Measurements from ENCODE around the gene ANKRD34A.
A peak's percentile ranks its signal among the peaks of the same experiment; 100 is the strongest.

ANKRD34A gene

GRCh38 chr1:145958734-145959133, 5.6 kb downstream of the ANKRD34A start:
- DNase-seq = no peak
- no peaks in the 10 kb centered on the region for H3K27me3 ChIP-seq (ENCODE audit: control insufficient read depth in 1 of 2, insufficient read depth in 1 of 2, low read length in 2 of 2)
- H3K18ac ChIP-seq (ENCODE audit: low read depth in 1 of 2, low read length in 2 of 2) = no peak overlapping the region
- H3K4me3 ChIP-seq (ENCODE audit: insufficient read depth in 1 of 2, low read depth in 1 of 2, low read length in 2 of 2) = no peak overlapping the region
- H3K36me3 ChIP-seq (ENCODE audit: control insufficient read depth in 1 of 2, insufficient read depth in 2 of 2, low read depth in 1 of 2, low read length in 2 of 2) = no peaks in the 10 kb centered on the region
- H3K4me2 ChIP-seq (ENCODE audit: low read length, poor library complexity, severe bottlenecking) = no peak overlapping the region
- H2AK5ac ChIP-seq (ENCODE audit: low read length, severe bottlenecking) = no peak overlapping the region
- H4K8ac ChIP-seq (ENCODE audit: low read length) = no peak overlapping the region
- H3K4me1 ChIP-seq (ENCODE audit: control insufficient read depth, insufficient read depth, low read depth, low read length) = peaks cover 24% of the 10 kb centered on the region
- H3K27ac ChIP-seq (ENCODE audit: low read length, poor library complexity, severe bottlenecking) = no peak overlapping the region
- no peak overlapping the region for H3K14ac ChIP-seq (ENCODE audit: low read length in 2 of 2)
- H2BK5ac ChIP-seq (ENCODE audit: low read depth, low read length, poor library complexity, severe bottlenecking) = no peak overlapping the region
- H3K9ac ChIP-seq (ENCODE audit: low read length) = peak overlapping the region; percentile 62
- H3K4ac ChIP-seq (ENCODE audit: low read depth in 1 of 2, low read length in 2 of 2) = no peak overlapping the region
- H2BK120ac ChIP-seq (ENCODE audit: low read depth, low read length) = no peak overlapping the region
- no peak overlapping the region for H2BK12ac ChIP-seq (ENCODE audit: low read length in 2 of 2)
- H2BK15ac ChIP-seq (ENCODE audit: low read depth, poor library complexity, severe bottlenecking) = no peak overlapping the region
- H3K9me3 ChIP-seq (ENCODE audit: control insufficient read depth, low read length) = no peaks in the 10 kb centered on the region
- H3K79me1 ChIP-seq (replicated peaks; ENCODE audit: low read length, poor library complexity, severe bottlenecking) = peaks cover 11% of the 10 kb centered on the region
- no peak overlapping the region for H2AFZ ChIP-seq (ENCODE audit: low read depth, low read length)
- no peak overlapping the region for H4K91ac ChIP-seq (ENCODE audit: low read length)
- no peak overlapping the region for H3K23ac ChIP-seq (ENCODE audit: low read length in 2 of 2)

DNA sequence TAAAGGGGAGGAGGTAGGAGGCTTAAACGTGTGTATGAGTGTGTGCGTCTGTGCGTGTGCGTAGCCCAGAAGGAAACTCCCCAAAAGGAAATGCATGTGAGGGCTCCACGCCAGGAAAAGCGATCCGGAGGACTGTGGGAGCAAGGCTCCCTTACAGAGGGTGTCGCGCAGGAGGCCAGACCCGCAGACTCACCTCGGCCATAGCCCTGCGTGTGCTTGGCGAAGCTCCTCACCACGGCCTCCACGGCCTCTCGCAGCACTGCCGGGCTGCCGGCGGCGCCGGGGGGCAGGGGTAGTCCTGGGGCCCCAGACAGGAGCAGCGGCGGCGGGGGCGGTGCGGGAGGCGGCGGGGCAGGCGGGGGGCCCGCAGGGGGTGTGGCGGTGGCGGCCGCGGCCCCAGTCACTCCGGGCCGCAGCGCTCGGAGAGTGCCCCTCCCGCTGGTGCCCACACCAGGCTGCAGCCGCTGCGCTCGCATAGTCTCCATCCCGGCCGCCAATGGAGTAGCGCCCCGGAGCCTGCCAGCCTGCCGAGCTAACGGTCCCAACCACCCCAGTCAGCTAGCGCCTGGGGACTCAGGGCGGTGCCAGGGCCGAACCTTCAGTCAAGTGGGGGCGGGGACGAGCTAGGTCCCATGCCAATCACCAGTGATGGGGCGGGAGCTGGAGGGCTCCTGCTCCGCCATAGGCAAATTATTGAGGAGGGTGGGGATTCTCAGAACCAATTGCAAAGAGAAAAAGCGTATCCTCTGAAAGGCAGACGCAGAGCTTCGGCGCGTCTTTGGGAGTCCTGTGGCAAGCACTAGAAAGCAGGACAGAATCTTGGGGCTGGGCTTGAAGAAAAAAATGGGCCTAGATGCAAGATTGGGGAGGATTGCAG, 6.7 kb downstream of the ANKRD34A start, which contains the start of gene LIX1L:
TSS of gene LIX1L (minus strand) at position 575 of the 877 bp plus-strand sequence. CDS start at position 485, 90 bp downstream.
- WGBS = under 1% methylated on average over 43 of the region's 60 CpGs
- Histone ChIP-seq H2BK15ac (ENCODE audit: low read depth, poor library complexity, severe bottlenecking) (peak within 1 kb of the TSS; percentile 15), H3K9ac (ENCODE audit: low read length) (peak within 1 kb of the TSS; percentile 96), H3K79me1 (replicated peaks; ENCODE audit: low read length, poor library complexity, severe bottlenecking) (peaks cover 15% of the 10 kb centered on the region), H3K23ac (ENCODE audit: low read length in 2 of 2) (peak within 1 kb of the TSS in 1 of 2 experiments; percentile 83), H3K27me3 (ENCODE audit: control insufficient read depth in 1 of 2, insufficient read depth in 1 of 2, low read length in 2 of 2) (no peaks in the 10 kb centered on the region), H3K4ac (ENCODE audit: low read depth in 1 of 2, low read length in 2 of 2) (peak within 1 kb of the TSS; percentile 57 to 92), H4K8ac (ENCODE audit: low read length) (peak within 1 kb of the TSS; percentile 78), H2AFZ (ENCODE audit: low read depth, low read length) (peak within 1 kb of the TSS; percentile 67), H3K4me1 (ENCODE audit: control insufficient read depth, insufficient read depth, low read depth, low read length) (peaks cover 19% of the 10 kb centered on the region), H3K4me3 (ENCODE audit: insufficient read depth in 1 of 2, low read depth in 1 of 2, low read length in 2 of 2) (peak within 1 kb of the TSS; percentile 84 to 90), H3K14ac (ENCODE audit: low read length in 2 of 2) (peak within 1 kb of the TSS in 1 of 2 experiments; percentile 99), H4K91ac (ENCODE audit: low read length) (peak within 1 kb of the TSS; percentile 87), H3K27ac (ENCODE audit: low read length, poor library complexity, severe bottlenecking) (peak within 1 kb of the TSS; percentile 74), H3K18ac (ENCODE audit: low read depth in 1 of 2, low read length in 2 of 2) (peak within 1 kb of the TSS; percentile 77 to 96), H3K36me3 (ENCODE audit: control insufficient read depth in 1 of 2, insufficient read depth in 2 of 2, low read depth in 1 of 2, low read length in 2 of 2) (no peaks in the 10 kb centered on the region), H2AK5ac (ENCODE audit: low read length, severe bottlenecking) (no peak within 1 kb of the TSS), H2BK120ac (ENCODE audit: low read depth, low read length) (peak within 1 kb of the TSS; percentile 50), H2BK12ac (ENCODE audit: low read length in 2 of 2) (peak within 1 kb of the TSS in 1 of 2 experiments; percentile 93), H3K9me3 (ENCODE audit: control insufficient read depth, low read length) (no peaks in the 10 kb centered on the region), H2BK5ac (ENCODE audit: low read depth, low read length, poor library complexity, severe bottlenecking) (peak within 1 kb of the TSS; percentile 77), H3K4me2 (ENCODE audit: low read length, poor library complexity, severe bottlenecking) (peak within 1 kb of the TSS; percentile 66)
- peak; percentile 98 for DNase-seq

GRCh38 chr1:145956781-145957442, 7.5 kb downstream of the ANKRD34A start:
- H3K4me1 ChIP-seq (ENCODE audit: control insufficient read depth, insufficient read depth, low read depth, low read length) = peaks cover 14% of the 10 kb centered on the region
- peak overlapping the region; percentile 74 for H3K27ac ChIP-seq (ENCODE audit: low read length, poor library complexity, severe bottlenecking)
- H3K27me3 ChIP-seq (ENCODE audit: control insufficient read depth in 1 of 2, insufficient read depth in 1 of 2, low read length in 2 of 2) = no peaks in the 10 kb centered on the region
- no peak overlapping the region for H3K23ac ChIP-seq (ENCODE audit: low read length in 2 of 2)
- no peak overlapping the region for H3K18ac ChIP-seq (ENCODE audit: low read depth in 1 of 2, low read length in 2 of 2)
- peaks cover 13% of the 10 kb centered on the region for H3K79me1 ChIP-seq (replicated peaks; ENCODE audit: low read length, poor library complexity, severe bottlenecking)
- no peak overlapping the region for H2AFZ ChIP-seq (ENCODE audit: low read depth, low read length)
- H2BK120ac ChIP-seq (ENCODE audit: low read depth, low read length) = no peak overlapping the region
- H4K91ac ChIP-seq (ENCODE audit: low read length) = no peak overlapping the region
- no peak overlapping the region for H2BK15ac ChIP-seq (ENCODE audit: low read depth, poor library complexity, severe bottlenecking)
- 28% methylated on average over 3 of the region's 3 CpGs for WGBS
- no peak overlapping the region for H2AK5ac ChIP-seq (ENCODE audit: low read length, severe bottlenecking)
- H3K9me3 ChIP-seq (ENCODE audit: control insufficient read depth, low read length) = no peaks in the 10 kb centered on the region
- H4K8ac ChIP-seq (ENCODE audit: low read length) = no peak overlapping the region
- peaks cover 0 to 1% of the 10 kb centered on the region in 2 experiments for H3K36me3 ChIP-seq (ENCODE audit: control insufficient read depth in 1 of 2, insufficient read depth in 2 of 2, low read depth in 1 of 2, low read length in 2 of 2)
- H2BK12ac ChIP-seq (ENCODE audit: low read length in 2 of 2) = no peak overlapping the region
- peak overlapping the region; percentile 96 for H3K9ac ChIP-seq (ENCODE audit: low read length)
- peak; percentile 21 for DNase-seq
- peak overlapping the region in 1 of 2 experiments; percentile 90 for H3K4me3 ChIP-seq (ENCODE audit: insufficient read depth in 1 of 2, low read depth in 1 of 2, low read length in 2 of 2)
- H3K4ac ChIP-seq (ENCODE audit: low read depth in 1 of 2, low read length in 2 of 2) = no peak overlapping the region
- peak overlapping the region; percentile 66 for H3K4me2 ChIP-seq (ENCODE audit: low read length, poor library complexity, severe bottlenecking)
- no peak overlapping the region for H3K14ac ChIP-seq (ENCODE audit: low read length in 2 of 2)
- no peak overlapping the region for H2BK5ac ChIP-seq (ENCODE audit: low read depth, low read length, poor library complexity, severe bottlenecking)

DNA sequence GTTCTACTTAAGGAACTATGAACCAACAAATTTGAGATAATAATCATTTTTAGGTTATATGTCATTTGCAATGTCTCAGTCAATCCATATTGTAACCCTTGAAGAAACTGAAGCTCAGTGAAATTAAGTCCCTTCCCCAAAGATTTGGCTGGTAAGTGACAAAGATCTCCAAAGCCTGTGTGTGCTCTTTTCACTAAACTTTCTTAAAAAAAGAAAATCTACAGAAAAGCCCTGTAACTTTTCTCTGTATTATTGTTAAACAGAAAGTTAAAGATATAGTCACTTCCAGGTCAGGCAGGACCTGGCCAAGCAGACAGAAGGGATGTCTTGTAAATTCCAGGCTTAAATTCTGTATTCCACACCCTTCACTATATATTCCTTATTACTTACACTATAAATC, 8.0 kb downstream of the ANKRD34A start:
- H2BK15ac ChIP-seq (ENCODE audit: low read depth, poor library complexity, severe bottlenecking) = no peak overlapping the region
- H3K27me3 ChIP-seq (ENCODE audit: control insufficient read depth in 1 of 2, insufficient read depth in 1 of 2, low read length in 2 of 2) = no peaks in the 10 kb centered on the region
- peak overlapping the region in 1 of 2 experiments; percentile 90 for H3K4me3 ChIP-seq (ENCODE audit: insufficient read depth in 1 of 2, low read depth in 1 of 2, low read length in 2 of 2)
- H2AK5ac ChIP-seq (ENCODE audit: low read length, severe bottlenecking) = no peak overlapping the region
- H4K8ac ChIP-seq (ENCODE audit: low read length) = no peak overlapping the region
- H3K27ac ChIP-seq (ENCODE audit: low read length, poor library complexity, severe bottlenecking) = no peak overlapping the region
- peak overlapping the region; percentile 96 for H3K9ac ChIP-seq (ENCODE audit: low read length)
- H3K4me2 ChIP-seq (ENCODE audit: low read length, poor library complexity, severe bottlenecking) = peak overlapping the region; percentile 66
- H3K9me3 ChIP-seq (ENCODE audit: control insufficient read depth, low read length) = no peaks in the 10 kb centered on the region
- peaks cover 9% of the 10 kb centered on the region for H3K4me1 ChIP-seq (ENCODE audit: control insufficient read depth, insufficient read depth, low read depth, low read length)
- DNase-seq = no peak
- no peak overlapping the region for H2BK12ac ChIP-seq (ENCODE audit: low read length in 2 of 2)
- no peak overlapping the region for H3K23ac ChIP-seq (ENCODE audit: low read length in 2 of 2)
- no peak overlapping the region for H2BK120ac ChIP-seq (ENCODE audit: low read depth, low read length)
- no peak overlapping the region for H3K14ac ChIP-seq (ENCODE audit: low read length in 2 of 2)
- no peak overlapping the region for H2BK5ac ChIP-seq (ENCODE audit: low read depth, low read length, poor library complexity, severe bottlenecking)
- H3K18ac ChIP-seq (ENCODE audit: low read depth in 1 of 2, low read length in 2 of 2) = no peak overlapping the region
- no peak overlapping the region for H2AFZ ChIP-seq (ENCODE audit: low read depth, low read length)
- peaks cover 15% of the 10 kb centered on the region for H3K79me1 ChIP-seq (replicated peaks; ENCODE audit: low read length, poor library complexity, severe bottlenecking)
- no peak overlapping the region for H3K4ac ChIP-seq (ENCODE audit: low read depth in 1 of 2, low read length in 2 of 2)
- peaks cover 0 to 5% of the 10 kb centered on the region in 2 experiments for H3K36me3 ChIP-seq (ENCODE audit: control insufficient read depth in 1 of 2, insufficient read depth in 2 of 2, low read depth in 1 of 2, low read length in 2 of 2)
- H4K91ac ChIP-seq (ENCODE audit: low read length) = no peak overlapping the region
